HUDEP-2 (cell line): Measurements from ENCODE around the gene GNG4.
"Not testable (repeated sequence)": the region's sequence is repeated elsewhere in the genome, so short reads cannot be mapped to it uniquely, and the experiment has no call there.

Experiments
- DNase-seq, 76 experiments: peaks; one replicate each; lab custom pipeline; 2025; ENCODE audit not compliant: unreplicated experiment in 76 of 76; lab: John Stamatoyannopoulos, UW

GNG4 gene

DNA sequence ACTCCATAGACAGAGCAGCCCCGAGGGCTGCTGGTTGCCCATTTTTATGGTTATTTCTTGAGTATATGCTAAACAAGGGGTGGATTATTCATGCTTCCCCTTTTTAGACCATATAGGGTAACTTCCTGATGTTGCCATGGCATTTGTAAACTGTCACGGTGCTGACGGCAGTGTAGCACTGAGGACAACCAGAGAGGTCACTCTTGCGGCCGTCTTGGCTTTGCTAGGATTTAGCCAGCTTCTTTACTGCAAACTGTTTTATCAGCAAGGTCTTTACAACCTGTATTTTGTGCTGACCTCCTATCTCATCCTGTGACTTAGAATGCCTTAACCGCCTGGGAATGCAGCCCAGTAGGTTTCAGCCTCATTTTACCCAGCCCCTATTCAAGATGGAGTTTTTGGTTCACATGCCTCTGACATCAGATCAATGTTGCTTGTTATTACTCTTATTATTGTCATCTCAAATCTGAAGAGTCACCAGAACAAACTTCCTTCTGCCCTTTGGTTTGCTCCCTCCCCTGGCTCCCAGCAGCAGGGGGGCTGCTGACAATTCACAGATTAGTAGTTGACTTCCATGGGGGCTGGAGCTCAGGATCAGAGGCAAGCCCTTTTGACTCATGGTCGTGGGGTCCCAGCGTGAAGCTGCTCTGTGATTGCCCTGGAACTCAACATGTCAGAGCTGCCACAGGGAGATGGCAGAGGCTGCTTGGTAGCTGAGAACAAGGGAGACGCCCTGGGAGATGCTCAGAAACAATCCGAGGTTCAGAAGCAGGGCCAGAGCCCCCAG, 103.0 kb downstream of the GNG4 start:
- not testable (repeated sequence) for DNase-seq

GRCh38 chr1:235545292-235545930, 104.2 kb downstream of the GNG4 start:
- DNase-seq: no peak

- not testable (repeated sequence) for DNase-seq
These were observed 106.7 kb downstream of the GNG4 start for GRCh38 chr1:235542845-235543244.

GRCh38 chr1:235533476-235534168, 116.0 kb downstream of the GNG4 start:
- no peak for DNase-seq

DNA sequence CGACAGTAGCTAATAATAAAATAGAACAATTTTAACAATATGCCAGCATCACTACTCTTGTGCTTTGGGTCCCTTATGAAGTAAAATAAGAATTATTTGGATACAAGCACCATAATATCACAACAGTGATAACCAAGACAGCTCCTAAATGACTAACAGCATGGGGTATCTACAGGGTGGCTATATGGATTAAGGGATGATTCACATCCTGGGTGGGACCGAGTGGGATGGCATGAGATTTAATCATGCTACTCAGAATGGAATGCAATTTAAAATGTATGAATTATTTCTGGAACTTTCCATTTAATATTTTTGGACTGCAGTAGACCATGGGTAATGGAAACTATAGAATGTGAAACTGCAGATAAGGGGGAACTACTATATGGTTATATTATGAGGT, 117.2 kb downstream of the GNG4 start:
- DNase-seq: peak in 4 of 76 experiments; percentile 5 to 31 (median 14)

DNA sequence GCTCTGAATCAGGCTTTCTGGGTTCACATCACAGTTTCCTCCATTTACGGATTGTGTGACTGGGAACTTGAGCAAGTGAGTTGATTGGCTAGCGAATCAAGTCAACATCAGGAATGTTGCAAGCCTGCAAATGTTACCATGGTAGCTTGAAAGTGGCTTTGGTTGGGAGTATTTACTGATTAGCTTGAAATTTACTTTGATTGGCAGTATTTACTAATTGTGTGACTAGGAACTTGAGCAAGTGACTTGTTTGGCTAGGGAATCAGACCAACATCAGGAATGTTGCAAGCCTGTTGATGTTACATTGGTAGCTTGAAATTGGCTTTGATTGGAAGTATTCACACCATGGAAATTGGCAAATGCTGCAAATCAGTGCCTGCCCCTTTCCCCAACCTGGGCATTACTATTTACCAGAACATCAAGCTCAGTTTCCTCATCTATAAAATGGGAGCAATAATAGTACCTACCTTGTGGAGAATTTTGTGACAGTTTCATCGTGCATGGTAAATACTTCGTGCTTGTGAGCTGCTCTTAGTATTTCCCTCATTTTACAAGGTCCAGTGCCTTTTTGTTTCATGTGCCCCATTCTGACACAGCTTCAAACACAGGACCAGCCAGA, 122.3 kb downstream of the GNG4 start:
- DNase-seq: no peak

GRCh38 chr1:235525314-235525713, 124.3 kb downstream of the GNG4 start:
- DNase-seq: no peak

GRCh38 chr1:235516862-235517446, 132.6 kb downstream of the GNG4 start:
- DNase-seq: no peak

DNA sequence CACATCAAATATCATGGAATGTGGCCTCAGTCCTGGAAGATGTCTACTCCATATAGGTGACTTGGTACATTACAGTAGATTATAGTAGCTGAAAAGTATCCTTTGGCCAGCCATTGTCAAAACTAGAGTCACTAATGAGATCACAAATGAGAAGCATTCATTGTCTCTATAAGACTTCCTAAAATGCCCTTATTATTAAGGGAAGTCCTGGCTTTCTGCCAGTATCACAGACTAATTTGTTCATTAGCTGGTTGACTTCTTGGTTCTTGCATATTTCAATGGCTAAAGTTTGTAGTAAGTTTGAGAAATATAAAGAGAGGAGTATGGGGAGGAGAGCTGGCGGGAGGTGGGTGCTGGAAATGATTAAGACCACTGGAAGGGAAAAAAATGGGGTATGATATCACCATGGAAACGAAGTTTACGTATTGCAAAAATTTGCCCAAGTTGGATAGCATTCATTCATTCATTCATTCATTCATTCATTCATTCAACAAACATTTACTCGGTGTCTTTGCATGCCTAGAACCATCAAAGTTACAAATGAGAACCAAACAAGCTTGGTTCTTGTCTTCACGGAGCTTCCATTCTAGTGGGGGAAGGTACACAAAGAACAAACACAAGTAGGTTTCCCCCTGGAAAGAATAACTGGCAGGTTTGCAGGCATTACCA, 133.6 kb downstream of the GNG4 start:
- no peak for DNase-seq

GRCh38 chr1:235513495-235514366, 135.9 kb downstream of the GNG4 start:
- peak in 34 of 76 experiments; percentile 7 to 67 (median 46) for DNase-seq

GRCh38 chr1:235511470-235512240, 137.9 kb downstream of the GNG4 start:
- DNase-seq: no peak

GRCh38 chr1:235510823-235511222, 138.8 kb downstream of the GNG4 start:
- no peak for DNase-seq

DNA sequence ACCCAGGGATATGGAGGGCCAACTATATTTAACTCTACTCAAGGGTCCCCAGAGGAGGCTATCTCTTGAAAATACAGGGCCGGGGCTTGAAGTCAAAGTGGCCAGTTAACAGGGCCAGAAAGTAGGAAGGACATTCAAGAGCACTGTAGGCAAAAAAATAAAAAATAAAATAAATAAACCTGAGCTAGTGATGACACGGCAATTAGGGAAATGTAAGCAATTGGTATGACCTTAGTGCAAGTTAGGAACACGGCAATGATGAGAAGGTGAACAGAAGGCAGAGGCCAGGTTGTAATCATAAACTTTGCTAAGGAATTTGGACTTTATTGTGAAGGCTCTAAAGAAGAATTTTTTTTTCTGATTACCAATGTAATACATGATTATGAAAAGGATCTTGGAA, 142.0 kb downstream of the GNG4 start:
- DNase-seq: no peak

- peak; percentile 32 to 99 (median 98) for DNase-seq
These were observed 144.9 kb downstream of the GNG4 start for GRCh38 chr1:235504494-235505222.

- DNase-seq: peak in 10 of 76 experiments; percentile 43 to 90 (median 65)
These were observed 145.5 kb downstream of the GNG4 start, which contains the start of gene B3GALNT2 for GRCh38 chr1:235504122-235504493. Gene B3GALNT2 (minus strand): TSS chr1:235504452. CDS start chr1:235504252, 200 bp downstream.

- peak in 52 of 76 experiments; percentile 7 to 78 (median 40) for DNase-seq
These were observed 146.0 kb downstream of the GNG4 start for GRCh38 chr1:235503403-235504121.
